ENCODE data around the gene ESRRA.

Gene ESRRA

GRCh38 chr11:64324692-64325469, 19.6 kb downstream of the ESRRA start:
- peaks cover 3% of the 10 kb centered on the region for H3K27me3 Mint-ChIP-seq (ENCODE audit: low read depth, poor library complexity)
- H3K9me3 Mint-ChIP-seq = no peaks in the 10 kb centered on the region
- H3K4me3 Mint-ChIP-seq = no peak overlapping the region
- peaks cover 11% of the 10 kb centered on the region for H3K36me3 Mint-ChIP-seq (ENCODE audit: low read depth)
- TF ChIP-seq CTCF (IDR thresholded peaks at IDR 0.05) = no peak
- DNase-seq = no peak
- peaks cover 37% of the 10 kb centered on the region for H3K4me1 Mint-ChIP-seq
- H3K27ac Mint-ChIP-seq = no peak overlapping the region

DNA sequence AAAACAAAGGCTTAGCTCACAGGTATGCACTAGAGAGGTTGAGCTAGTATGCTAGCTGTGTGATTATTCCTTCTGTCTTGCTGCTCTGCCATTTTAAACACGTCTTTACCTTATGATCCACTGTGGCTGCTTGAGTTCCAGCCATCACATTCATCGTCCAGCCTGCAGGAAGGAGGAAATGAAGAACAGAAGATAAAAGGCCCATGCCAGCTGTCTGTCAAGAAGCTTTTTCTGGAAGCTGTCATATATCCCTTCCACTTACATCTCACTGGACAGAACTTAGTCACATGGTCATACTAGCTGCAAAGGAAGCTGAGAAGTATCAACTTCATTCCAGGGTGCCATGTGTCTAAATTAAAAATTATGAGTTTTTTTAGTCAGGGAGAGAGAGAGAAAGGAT, 22.1 kb downstream of the ESRRA start:
- H3K4me1 Mint-ChIP-seq = peaks cover 33% of the 10 kb centered on the region
- no peak for DNase-seq
- no peaks in the 10 kb centered on the region for H3K36me3 Mint-ChIP-seq (ENCODE audit: low read depth)
- H3K27me3 Mint-ChIP-seq (ENCODE audit: low read depth, poor library complexity) = peaks cover 3% of the 10 kb centered on the region
- TF ChIP-seq CTCF (IDR thresholded peaks at IDR 0.05) = no peak
- no peak overlapping the region for H3K4me3 Mint-ChIP-seq
- no peaks in the 10 kb centered on the region for H3K9me3 Mint-ChIP-seq
- H3K27ac Mint-ChIP-seq = no peak overlapping the region

GRCh38 chr11:64327993-64328392, 22.7 kb downstream of the ESRRA start:
- no peak for TF ChIP-seq CTCF (IDR thresholded peaks at IDR 0.05)
- H3K27ac Mint-ChIP-seq = peak overlapping the region; percentile 47
- H3K4me1 Mint-ChIP-seq = peaks cover 29% of the 10 kb centered on the region

GRCh38 chr11:64330888-64331287, 25.6 kb downstream of the ESRRA start:
- TF ChIP-seq CTCF (IDR thresholded peaks at IDR 0.05) = no peak
- no peak for DNase-seq
- H3K4me3 Mint-ChIP-seq = no peak overlapping the region
- H3K4me1 Mint-ChIP-seq = peaks cover 28% of the 10 kb centered on the region
- H3K36me3 Mint-ChIP-seq (ENCODE audit: low read depth) = no peaks in the 10 kb centered on the region
- no peak overlapping the region for H3K27ac Mint-ChIP-seq
- H3K9me3 Mint-ChIP-seq = no peaks in the 10 kb centered on the region
- peaks cover 9% of the 10 kb centered on the region for H3K27me3 Mint-ChIP-seq (ENCODE audit: low read depth, poor library complexity)

More at GRCh38 chr11:64327993-64328392, 22.7 kb downstream of the ESRRA start:
- Mint-ChIP-seq H3K4me3 (no peak overlapping the region), H3K9me3 (no peaks in the 10 kb centered on the region), H3K36me3 (ENCODE audit: low read depth) (no peaks in the 10 kb centered on the region), H3K27me3 (ENCODE audit: low read depth, poor library complexity) (peaks cover 7% of the 10 kb centered on the region)
- DNase-seq = no peak

DNA sequence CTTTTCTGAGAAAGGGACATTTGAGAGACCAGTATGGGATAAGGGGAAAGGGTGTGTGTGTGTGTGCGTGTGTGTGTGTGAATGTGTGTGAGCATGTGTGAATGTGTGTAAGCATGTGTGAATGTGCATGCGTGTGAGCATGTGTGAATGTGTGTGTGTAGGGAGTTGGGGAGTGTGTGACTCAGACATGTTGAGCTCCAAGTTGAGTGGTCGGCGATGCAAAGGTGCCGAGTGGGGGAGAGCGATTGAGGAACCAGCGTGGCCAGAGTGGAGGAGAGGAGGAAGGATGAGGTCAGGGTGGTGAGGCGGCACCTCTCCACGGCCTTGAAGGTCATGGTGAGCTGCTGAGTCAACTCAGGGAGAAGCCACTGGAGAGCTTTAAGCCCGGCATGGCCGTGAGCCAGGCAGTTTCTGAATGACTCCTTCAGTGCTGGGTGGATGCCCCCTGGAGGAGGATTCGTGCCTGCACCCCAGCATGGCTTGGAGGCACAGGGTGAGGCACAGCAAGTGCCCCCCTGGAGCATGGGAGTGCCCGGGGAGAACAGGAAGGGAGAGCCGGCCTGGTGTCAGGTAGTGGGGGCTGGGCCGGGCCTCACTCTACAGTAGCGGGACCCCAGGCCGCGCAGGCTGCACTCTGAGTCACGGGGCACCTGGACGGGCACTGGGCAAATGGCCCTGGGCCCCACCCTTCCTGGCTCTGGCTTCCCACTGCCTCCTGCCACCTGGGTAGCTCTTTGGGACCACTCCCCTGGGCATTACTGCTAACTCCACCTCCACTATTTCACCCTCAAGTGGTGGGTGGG, 26.4 kb downstream of the ESRRA start:
- Mint-ChIP-seq H3K4me1 (peaks cover 35% of the 10 kb centered on the region), H3K27ac (no peak overlapping the region), H3K4me3 (no peak overlapping the region), H3K36me3 (ENCODE audit: low read depth) (no peaks in the 10 kb centered on the region), H3K27me3 (ENCODE audit: low read depth, poor library complexity) (peaks cover 9% of the 10 kb centered on the region), H3K9me3 (no peaks in the 10 kb centered on the region)
- TF ChIP-seq CTCF (IDR thresholded peaks at IDR 0.05) = peak; percentile 13
- no peak for DNase-seq

Data from nephron progenitor cell (in vitro differentiated cells).